CD4-positive, alpha-beta T cell treated with Interleukin-2 at 100 ng/mL for 4 hours (primary cell): ENCODE results near the gene SLC45A1.
"Not testable (repeated sequence)": the region's sequence is repeated elsewhere in the genome, so short reads cannot be mapped to it uniquely, and the experiment has no call there.

Source experiments
- DNase-seq: peaks from one replicate; pipeline ENCODE4 v3.0.0-alpha.2; 2020; ENCODE audit warnings: low spot score

The SLC45A1 gene

GRCh38 chr1:8317647-8318381 lies at the start of gene SLC45A1:
Gene SLC45A1 (plus strand): TSS chr1:8318114. CDS start chr1:8324330, 6,216 bp downstream.
- DNase-seq = peak; percentile 72

GRCh38 chr1:8273036-8273435 lies 44.9 kb upstream of the SLC45A1 start:
- no peak for DNase-seq

DNA sequence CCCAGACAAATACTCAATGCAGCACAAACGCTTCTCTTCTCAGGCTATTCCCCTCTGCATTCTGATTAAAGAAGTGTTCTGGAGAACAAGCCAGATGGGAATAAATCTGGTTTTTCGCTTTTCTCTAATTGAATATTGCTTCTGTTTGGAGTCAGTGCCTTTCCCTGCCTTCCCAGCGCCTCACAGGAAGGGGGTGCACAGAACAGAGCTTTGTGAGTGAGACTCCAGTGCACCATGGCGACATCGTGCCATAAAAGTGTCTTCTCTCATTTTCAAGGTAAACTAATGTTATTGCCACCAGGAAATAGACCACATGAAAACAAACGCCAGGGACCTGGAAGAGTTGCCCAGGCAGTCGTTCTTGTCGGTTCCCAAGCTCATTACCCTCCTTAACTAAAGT lies 43.6 kb upstream of the SLC45A1 start:
- DNase-seq = no peak

DNA sequence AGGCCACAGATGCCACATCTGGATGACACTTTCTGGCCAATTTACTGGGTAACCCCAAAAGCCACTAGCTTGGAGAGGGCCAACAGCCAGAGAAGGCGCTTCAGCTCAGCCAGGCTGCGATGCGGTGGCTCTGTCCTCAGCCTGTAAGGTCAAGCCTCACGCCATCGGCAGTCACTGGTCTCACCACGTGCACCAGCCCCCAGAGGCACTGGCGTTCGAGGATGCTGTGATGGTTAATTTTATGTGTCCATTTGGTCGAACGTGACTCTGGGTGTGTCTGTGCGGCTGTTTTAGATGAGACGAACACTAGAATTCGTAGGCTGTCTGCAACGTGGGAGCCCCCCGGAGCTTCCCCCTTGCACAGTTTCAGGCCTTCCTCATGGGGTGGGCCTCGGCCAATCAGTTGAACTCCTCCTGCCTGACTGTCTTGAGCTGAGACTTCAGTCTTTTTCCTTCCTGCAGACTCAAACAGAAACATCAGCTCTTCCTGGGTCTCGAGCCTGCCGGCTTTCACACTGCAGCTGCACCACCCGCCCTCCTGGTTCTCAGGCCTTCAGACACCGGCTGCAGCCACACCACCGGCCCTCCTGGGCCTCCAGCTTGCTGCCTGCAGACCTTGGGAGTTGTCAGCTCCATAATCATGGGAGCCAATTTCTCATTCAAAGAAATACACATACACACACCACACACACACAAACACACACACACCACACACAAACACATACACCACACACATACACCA lies 41.6 kb upstream of the SLC45A1 start:
- DNase-seq = no peak

- DNase-seq = no peak
Measured at GRCh38 chr1:8276932-8277331, 41.0 kb upstream of the SLC45A1 start.

- not testable (repeated sequence) for DNase-seq
Measured at GRCh38 chr1:8278677-8279076, 39.2 kb upstream of the SLC45A1 start.

DNA sequence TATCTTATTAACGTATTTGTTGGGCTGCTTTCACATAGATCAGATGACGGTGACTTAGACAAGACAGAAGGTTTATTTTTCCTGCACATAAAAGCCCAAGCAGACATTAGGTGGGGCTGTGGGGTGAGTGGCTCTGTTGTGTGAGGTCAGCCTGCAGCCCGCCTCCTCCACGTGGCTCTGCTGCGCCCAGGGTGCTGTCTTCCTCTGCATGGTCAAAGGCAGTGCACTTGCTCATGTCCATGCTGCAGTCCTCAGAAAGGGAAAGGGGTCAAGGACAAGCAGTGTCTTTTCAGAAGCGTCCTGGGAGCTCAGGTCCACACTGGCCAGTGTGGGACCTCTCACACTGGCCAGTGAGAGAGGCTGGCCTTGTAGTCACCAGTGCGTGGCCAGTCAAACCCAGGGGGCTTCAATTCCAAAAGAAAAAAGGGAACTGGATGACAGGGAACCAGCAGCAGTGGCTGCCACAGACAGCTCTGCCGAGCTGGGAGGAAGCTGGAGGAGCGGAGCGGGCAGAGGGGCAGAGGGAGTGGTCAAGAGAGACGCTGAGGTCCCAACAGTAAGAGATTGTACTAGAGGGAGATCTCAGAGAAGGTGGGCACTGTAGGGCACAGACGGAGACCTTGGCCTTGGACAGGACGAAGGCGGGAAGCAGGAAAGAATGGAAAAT lies 35.9 kb upstream of the SLC45A1 start:
- DNase-seq = no peak

DNA sequence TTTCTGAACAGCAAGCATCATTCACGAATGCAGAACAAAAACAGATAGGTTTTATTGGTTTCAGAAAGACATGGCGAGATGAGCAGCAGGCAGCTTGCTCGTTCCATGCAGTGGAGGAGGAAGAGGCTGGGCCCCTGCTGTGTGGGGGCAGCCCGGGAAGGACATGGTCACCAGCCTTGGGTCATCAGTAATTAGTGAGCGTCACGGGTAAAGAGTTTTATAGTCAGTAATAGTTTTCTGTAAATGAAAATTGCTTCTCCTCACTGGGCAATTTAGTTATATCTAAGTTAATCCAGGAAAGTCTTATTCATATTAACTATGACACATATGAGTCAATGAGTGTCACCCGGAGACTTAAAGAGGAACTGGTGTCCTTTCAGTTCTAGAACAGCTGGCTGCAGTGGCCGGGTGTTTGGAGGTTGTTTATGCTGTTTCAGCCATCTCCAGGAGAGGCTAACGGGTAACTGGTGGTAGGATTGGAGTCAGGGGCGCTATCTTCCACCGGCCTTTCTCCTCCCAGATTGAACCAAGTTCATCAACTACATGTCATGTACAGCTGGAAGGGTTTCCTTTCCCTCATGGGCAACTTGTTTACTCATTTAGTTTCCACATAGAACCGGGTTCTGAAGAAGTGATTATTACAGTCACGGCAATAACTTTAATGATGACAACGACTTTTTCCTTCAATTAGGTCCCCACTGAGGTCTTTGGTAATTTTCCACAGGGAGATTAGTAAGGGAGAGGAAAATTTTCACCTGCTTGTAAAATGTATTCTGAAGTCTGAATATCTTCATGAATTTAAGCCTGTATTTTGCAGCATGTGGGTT lies 34.6 kb upstream of the SLC45A1 start:
- DNase-seq = no peak

DNA sequence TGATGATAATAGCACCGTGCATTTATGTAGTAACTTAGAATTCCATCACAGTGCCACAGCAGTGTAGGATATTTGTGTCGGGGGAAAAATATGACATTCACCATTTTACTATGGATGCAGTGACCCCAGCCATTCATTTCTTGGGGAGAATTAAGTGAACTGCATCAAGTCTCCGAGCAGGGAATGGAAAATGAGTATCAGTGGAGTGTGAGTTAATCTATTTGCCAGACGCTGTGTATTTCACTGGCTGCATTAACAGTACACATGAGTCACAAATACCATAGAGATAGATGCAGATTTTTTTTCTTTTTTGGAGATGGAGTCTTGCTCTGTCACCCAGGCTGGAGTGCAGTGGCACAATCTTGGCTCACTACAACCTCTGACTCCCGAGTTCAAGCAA lies 33.8 kb upstream of the SLC45A1 start:
- no peak for DNase-seq

- DNase-seq = no peak
Measured at GRCh38 chr1:8285103-8285502, 32.8 kb upstream of the SLC45A1 start.

GRCh38 chr1:8285965-8286364 lies 31.9 kb upstream of the SLC45A1 start:
- no peak for DNase-seq

GRCh38 chr1:8293118-8293517 lies 24.8 kb upstream of the SLC45A1 start:
- no peak for DNase-seq

- DNase-seq = no peak
Measured at GRCh38 chr1:8293641-8294169, 24.2 kb upstream of the SLC45A1 start.

DNA sequence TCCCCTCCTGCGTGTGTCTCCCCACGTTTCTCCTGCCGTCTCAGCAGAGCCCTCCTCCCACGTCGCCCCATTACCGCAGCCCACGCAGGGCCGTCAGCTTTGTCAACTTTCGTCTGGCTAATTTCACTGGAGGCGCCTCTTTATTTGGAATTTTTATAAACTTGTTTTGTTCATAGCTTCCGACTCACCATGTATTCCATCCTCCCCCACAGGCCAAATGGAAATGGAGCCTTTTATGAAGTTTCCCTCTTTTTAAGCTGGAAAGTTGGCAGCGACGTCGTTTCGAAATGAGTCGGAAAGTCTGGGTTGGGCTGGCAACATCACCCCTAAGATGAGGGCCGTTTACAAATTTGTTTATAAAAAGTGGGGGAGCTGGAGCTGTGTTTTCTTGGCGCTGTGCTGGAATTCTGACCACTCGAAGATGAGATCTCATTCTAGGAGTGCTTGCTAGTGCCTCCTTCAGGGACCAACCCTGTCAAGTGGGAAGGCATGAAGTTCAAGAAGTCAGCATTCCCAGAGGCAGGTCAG lies 23.7 kb upstream of the SLC45A1 start:
- no peak for DNase-seq

- no peak for DNase-seq
Measured at GRCh38 chr1:8297245-8297644, 20.7 kb upstream of the SLC45A1 start.

GRCh38 chr1:8299963-8300362 lies 18.0 kb upstream of the SLC45A1 start:
- no peak for DNase-seq

DNA sequence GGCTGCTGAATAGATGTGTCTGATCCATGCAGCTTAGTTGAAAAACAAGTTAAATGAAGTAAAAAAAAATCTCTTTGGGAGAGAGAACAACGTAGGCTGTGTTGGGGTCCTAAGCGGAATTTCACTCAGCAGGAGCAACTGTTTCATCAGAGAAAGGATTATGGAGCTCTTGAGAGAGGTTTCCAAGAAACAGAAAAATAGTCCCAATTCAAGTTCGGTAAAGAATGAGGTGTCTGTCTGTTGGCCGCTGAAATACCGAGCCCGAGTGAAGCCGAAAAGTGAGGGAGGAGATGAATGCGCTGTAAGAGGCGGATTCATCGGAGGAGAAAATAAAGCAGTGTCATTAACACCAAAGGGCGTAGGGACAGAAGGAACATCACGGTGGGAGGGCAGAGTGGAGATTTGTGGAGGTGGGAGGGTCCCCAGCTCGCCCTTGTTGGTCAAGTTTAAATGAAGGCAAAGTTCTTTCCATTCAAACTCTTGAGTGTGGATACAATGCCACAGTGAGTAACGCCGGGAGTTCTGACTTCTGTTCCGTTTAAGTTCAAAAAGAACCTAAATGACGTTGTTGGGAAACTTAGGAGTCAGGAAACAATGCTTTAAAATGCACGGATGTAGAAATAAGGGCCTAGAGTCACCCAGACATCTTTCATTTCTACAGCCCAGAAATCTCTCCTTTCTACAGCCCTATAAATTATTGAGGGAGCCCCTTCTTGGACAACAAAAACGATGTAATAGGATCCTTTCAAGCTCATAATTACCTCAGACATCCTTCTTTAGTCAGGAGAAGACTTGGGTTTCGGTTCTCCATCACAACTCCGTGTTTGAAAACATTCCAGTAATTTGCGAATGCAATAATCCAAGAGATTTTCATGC lies 15.6 kb upstream of the SLC45A1 start:
- DNase-seq = no peak

DNA sequence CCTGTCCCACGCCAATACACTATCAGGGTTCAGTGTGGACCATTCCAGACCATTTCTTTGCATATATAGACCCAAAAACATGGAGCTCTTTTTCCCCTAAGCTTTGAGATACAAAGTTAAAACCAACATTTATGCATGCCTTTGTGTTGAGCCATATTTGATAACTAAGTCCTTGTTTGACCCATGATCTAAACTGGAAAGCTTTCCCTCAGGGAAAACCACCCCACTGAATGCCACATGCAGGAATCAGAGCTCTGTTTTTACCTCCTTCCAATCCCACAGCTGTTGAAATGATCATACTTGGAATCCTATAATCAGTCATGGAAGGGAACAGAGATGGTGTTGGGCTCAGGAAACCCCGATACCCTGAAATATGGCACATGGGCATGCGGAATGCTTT lies 14.8 kb upstream of the SLC45A1 start:
- DNase-seq = no peak

- no peak for DNase-seq
Measured at GRCh38 chr1:8303876-8304275, 14.0 kb upstream of the SLC45A1 start.

- no peak for DNase-seq
Measured at GRCh38 chr1:8307628-8308027, 10.3 kb upstream of the SLC45A1 start.
